ENCODE results near the gene ZNF462.
"Not testable (repeated sequence)": the region's sequence is repeated elsewhere in the genome, so short reads cannot be mapped to it uniquely, and the experiment has no call there.

The ZNF462 gene

DNA sequence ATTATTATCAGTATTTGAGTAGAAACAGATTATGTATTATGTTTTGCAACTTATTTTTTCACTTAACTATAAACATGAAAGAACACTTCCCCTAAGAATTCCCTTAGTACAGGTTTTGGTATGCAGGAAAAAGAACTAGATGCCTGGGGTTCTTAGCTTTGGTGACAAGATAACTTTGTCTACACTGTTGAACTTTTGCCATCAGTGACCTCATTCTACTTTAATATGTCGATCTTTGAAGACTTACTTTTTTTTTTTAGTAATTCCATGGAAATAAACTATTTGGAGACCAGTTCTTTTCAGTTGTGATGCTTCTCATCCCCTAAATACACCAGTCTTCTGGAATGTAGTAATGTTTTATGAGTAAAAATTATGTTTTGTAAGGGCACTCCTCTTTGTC is 34.3 kb downstream of the ZNF462 start:
- no peak for DNase-seq (ENCODE audit: low read depth, low spot score)
- no peak overlapping the region for H3K4me3 ChIP-seq (ENCODE audit: low read depth, low read length)
- CTCF ChIA-PET, result no interaction called here
- TF ChIP-seq, protein P1, sequence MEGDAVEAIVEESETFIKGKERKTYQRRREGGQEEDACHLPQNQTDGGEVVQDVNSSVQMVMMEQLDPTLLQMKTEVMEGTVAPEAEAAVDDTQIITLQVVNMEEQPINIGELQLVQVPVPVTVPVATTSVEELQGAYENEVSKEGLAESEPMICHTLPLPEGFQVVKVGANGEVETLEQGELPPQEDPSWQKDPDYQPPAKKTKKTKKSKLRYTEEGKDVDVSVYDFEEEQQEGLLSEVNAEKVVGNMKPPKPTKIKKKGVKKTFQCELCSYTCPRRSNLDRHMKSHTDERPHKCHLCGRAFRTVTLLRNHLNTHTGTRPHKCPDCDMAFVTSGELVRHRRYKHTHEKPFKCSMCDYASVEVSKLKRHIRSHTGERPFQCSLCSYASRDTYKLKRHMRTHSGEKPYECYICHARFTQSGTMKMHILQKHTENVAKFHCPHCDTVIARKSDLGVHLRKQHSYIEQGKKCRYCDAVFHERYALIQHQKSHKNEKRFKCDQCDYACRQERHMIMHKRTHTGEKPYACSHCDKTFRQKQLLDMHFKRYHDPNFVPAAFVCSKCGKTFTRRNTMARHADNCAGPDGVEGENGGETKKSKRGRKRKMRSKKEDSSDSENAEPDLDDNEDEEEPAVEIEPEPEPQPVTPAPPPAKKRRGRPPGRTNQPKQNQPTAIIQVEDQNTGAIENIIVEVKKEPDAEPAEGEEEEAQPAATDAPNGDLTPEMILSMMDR (IDR thresholded peaks at IDR 0.05; ENCODE audit: insufficient read depth, low read length, missing control alignments), result no peak
- POLR2A ChIA-PET, result no interaction called here

DNA sequence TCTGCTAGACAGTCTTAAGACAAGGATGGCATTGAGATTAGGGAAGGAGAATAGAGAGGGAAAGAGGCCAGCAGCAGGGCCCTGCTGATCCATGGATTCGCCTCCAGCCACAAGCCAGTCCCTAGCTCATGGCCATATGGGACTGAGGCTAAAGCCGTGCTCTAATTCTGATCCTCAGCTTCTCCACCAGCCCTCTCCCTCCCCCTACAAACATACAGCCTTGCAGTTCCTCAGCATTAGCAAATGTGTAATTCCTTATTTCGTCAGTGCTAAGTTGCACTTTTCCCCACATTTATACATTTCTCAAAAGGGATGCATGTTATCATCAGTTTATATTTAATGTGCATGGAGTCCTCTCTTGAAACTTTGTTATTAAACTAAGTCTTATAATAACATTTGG is 34.8 kb downstream of the ZNF462 start:
- CTCF ChIA-PET, result no interaction called here
- H3K4me3 ChIP-seq (ENCODE audit: low read depth, low read length), result no peak overlapping the region
- TF ChIP-seq, protein P1 (IDR thresholded peaks at IDR 0.05; ENCODE audit: insufficient read depth, low read length, missing control alignments), result no peak
- no peak for DNase-seq (ENCODE audit: low read depth, low spot score)
- POLR2A ChIA-PET, result no interaction called here

DNA sequence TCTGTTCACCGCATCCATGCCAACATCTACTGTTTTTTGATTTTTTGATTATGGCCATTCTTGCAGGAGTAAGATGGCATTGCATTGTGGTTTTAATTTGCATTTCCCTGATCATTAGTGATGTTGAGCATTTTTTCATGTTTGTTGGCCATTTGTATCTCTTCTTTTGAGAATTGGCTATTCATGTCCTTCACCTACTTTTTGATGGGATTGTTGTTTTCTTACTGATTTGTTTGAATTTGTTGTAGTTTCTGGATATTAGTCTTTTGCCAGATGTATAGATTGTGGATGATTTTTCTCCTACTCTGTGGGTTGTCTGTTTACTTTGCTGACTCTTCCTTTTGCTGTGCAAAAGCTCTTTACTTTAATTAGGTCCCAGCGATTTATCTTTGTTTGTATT is 37.6 kb downstream of the ZNF462 start:
- DNase-seq (ENCODE audit: low read depth, low spot score); CTCF ChIA-PET; H3K4me3 ChIP-seq (ENCODE audit: low read depth, low read length); POLR2A ChIA-PET: not testable (repeated sequence)

DNA sequence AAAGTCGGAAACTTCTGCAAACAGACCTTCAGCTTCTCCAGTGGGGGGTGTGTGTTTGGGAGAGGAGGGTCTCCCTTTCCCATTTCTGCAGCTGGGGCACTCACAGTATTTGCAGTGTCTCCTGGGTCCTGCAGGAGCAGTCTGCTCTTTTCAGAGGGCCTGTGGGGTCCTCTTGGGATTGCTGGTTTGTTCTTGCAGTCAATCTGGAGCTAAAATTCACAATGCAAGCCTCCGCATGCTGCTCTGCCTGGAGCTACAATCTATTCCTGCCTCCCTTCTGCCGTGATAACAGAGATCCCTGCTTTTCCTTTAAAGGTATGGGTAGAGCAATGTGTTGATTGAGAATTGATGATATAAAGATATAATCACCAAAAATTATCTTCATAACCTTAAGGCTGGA is 43.2 kb downstream of the ZNF462 start:
- H3K4me3 ChIP-seq (ENCODE audit: low read depth, low read length), result no peak overlapping the region
- POLR2A ChIA-PET, result no interaction called here
- no peak for DNase-seq (ENCODE audit: low read depth, low spot score)
- TF ChIP-seq, protein P1 (IDR thresholded peaks at IDR 0.05; ENCODE audit: insufficient read depth, low read length, missing control alignments), result no peak
- CTCF ChIA-PET, result no interaction called here

DNA sequence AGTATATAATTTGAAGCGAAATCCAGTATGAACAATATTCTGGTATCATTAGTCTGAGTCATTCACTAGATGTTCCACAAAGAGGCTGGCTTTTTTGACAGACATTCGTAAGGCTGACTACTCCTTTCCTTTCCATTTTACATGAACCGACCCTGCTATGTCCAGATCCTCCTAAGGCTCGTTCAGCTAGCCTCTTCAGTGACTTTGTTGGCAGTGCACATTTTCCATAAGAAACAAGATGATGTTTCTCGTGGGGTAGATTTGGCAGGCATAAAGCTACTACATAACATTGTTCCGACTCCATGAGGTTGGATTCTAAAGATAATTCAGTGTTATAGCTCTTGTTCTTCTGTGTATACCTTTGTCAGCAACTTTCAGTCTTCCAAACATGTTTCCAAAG is 49.0 kb downstream of the ZNF462 start:
- ChIA-PET POLR2A (no interaction called here), CTCF (interaction anchor here (0.9 kb wide), 1 partner anchor 224 kb away, joined by 3 read pairs; no protein-coding TSS in a partner anchor)
- TF ChIP-seq, protein P1 (IDR thresholded peaks at IDR 0.05; ENCODE audit: insufficient read depth, low read length, missing control alignments), result no peak
- no peak overlapping the region for H3K4me3 ChIP-seq (ENCODE audit: low read depth, low read length)
- no peak for DNase-seq (ENCODE audit: low read depth, low spot score)

DNA sequence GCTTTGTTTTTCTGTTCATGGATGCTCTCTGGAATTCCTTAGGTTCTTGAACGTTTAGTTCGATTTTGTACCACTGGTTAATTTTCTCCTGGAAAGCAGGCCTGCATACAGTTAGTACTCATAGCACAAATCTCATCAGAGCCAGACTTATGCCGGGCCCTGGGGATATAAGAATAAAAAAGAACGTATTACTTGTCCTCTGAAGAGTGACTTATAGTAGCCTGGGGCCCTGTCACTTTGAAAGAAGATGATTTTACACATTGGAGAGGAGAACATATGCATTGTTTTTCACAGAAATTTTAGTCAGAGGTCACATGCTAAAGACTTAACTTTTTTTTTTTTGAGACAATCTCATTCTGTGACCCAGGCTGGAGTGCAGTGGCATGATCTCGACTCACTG is 50.3 kb downstream of the ZNF462 start:
- no peak overlapping the region for H3K4me3 ChIP-seq (ENCODE audit: low read depth, low read length)
- no peak for DNase-seq (ENCODE audit: low read depth, low spot score)
- ChIA-PET POLR2A (no interaction called here), CTCF (no interaction called here)
- TF ChIP-seq, protein P1 (IDR thresholded peaks at IDR 0.05; ENCODE audit: insufficient read depth, low read length, missing control alignments), result no peak

DNA sequence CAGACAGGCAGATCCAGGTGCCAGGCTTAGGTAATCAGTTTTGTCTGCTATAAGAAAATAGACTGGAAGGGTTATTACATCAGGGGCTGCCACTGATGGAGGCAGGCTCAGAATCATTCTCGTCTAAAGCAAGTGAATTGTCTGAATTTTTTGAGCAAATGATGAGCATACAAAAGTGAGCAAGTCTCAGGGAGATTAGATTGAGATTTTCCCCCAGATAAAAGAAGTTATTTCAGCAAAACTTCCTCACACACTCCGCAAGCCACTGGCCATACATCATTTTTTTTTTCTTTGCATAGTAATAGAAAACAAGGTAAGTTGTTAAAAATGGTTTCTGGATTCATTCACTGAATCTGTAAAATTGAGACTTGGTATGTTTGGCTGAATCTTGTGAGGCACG is 52.9 kb downstream of the ZNF462 start:
- no peak for DNase-seq (ENCODE audit: low read depth, low spot score)
- TF ChIP-seq, protein P1 (IDR thresholded peaks at IDR 0.05; ENCODE audit: insufficient read depth, low read length, missing control alignments), result no peak
- H3K4me3 ChIP-seq (ENCODE audit: low read depth, low read length), result no peak overlapping the region
- ChIA-PET CTCF (no interaction called here), POLR2A (no interaction called here)
